HG02759 (cell line): ENCODE results near the gene ADAMTS16.

ENCODE experiments used
- ATAC-seq: cut with Tn5 transposase; IDR thresholded peaks from one replicate; pipeline ENCODE4 v1.9.1; 2021; ENCODE audit warnings: mild to moderate bottlenecking, moderate library complexity; ENCODE audit not compliant: unreplicated experiment

The ADAMTS16 gene

DNA sequence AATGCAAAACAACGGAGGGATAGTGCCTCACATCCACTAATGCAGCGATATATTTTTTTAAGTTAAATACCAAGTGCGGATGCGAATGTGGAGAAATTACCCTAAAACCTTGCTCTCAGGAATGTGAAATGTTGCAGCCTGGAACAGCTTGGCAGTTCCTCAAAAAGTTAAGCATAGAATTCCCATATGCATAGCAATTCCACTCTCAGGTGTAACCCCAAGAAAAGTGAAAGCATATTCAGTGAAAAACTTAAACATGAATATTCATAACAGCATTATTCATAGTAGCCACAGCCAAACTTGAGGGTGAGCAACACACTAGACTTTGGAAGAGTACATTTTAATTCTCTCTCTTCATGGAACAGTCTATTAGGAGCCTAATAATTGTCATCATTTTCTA, 199.1 kb downstream of the ADAMTS16 start:
- no peak for ATAC-seq

DNA sequence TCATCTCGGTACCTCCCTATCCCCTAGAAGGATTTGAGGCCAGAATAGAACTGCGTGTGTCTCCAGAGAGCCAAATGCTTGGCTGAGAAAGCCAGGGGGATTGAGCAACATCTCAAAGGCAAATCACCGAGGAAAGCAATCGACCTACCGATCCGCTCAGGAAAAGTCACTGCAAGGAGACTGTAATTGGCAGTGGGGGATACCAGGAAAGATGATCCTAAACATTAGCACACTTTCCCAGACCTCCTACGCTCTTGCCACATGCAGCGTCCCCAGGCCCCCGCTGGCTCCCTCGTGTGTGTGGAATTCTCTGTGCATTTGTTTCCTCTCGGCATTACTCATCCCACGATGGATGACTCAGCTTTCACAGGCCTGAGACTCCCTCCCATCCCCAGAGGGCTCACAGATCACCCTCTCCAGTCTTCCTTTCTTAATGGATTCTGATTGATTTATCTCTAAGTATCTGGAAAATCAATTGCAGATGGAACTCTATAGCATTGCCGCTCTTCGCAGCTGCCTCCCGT, 200.1 kb downstream of the ADAMTS16 start:
- ATAC-seq: no peak

DNA sequence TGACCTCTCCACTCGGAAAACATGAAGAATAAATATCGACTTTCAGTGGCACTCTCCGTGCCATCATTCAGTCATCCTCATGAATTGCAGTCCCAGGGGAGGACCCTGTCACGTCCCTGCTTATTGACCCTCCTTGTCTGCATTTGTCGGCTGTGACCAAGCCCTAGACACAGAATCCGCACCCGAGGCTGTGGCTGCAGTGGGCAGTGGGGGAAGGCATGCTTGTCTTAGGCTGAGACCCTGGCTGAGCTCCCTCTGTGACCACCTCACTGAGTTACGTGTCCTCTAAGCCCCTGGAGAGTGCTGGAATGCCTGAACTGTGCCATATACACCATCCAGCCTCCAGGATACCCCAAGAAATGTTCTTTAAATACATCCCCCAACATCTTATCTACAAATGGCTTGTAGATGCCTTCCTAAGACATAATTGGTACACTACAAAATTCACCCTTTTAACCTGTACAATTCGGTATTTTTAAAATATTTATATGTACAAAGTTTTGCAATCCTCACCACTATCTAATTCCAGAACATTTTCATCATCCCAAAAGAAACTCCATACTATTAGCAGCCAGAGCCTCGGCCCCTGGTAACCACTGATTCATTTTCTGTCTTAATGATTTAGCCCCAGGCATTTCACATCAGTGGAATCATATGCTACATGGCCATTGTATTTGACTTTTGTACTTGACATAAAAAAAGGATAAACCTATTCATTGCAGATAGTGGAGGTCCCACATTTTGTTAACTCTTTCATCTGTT, 201.6 kb downstream of the ADAMTS16 start:
- ATAC-seq: no peak

- ATAC-seq: no peak
Observed at GRCh38 chr5:5342784-5343183, 202.7 kb downstream of the ADAMTS16 start.

GRCh38 chr5:5343568-5343967, 203.4 kb downstream of the ADAMTS16 start:
- ATAC-seq: no peak

GRCh38 chr5:5344051-5344571, 204.0 kb downstream of the ADAMTS16 start:
- ATAC-seq: no peak

DNA sequence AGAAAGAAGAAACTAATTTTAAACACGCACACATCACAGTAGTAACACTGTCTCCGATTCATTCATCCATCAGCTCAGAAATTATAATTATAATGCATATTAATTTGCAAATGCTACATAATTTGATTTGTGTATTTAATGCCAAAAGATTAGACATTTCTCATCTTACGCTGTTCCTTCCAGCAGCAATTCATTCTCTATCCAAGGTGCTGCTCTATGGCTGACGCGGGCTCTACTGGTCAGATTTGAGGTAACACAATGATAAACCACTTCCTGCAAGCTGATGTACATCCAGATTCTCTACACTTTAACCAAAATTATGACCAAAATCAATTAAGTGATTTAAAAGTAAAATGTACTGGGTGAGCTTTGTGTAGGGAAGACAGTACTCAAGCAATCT, 204.5 kb downstream of the ADAMTS16 start:
- ATAC-seq: no peak

DNA sequence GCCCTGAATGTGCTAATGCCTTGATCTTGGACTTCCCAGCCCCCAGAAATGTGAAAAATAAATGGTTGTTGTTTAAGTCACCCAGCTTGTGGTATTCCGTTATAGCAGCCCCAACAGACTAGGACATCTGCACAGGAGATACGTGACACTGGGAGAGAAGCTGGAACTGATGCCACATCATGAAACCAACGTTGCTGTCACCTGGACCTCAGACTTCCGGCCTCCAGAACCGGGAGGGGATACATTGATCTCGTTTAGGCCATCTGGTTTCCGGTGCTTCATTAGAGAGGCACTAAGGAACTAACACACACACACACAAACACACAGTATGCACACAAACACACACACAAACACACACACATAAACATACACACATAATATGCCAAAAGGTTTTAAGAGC, 207.3 kb downstream of the ADAMTS16 start:
- ATAC-seq: no peak

- ATAC-seq: no peak
Observed at GRCh38 chr5:5348135-5348534, 208.0 kb downstream of the ADAMTS16 start.

DNA sequence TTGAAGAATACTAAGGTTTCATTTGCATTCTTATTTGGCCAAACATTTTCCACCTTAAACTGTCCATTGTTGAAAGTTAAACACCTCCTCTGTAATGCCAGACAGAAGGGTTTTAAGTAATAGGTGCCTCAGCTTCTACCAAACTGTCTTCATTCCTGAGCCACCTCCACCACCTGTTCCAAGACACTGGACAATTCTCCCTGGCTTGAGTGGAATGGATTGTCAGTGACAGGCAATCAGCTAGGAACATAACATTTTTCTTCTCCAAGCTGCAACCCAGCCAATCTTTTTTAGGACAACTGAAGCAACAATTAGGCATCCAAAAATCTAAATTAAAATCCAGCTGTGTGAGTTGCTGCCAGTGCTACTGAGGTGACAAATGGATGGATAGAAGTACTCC, 208.4 kb downstream of the ADAMTS16 start:
- ATAC-seq: no peak

GRCh38 chr5:5350101-5350500, 210.0 kb downstream of the ADAMTS16 start:
- ATAC-seq: no peak

DNA sequence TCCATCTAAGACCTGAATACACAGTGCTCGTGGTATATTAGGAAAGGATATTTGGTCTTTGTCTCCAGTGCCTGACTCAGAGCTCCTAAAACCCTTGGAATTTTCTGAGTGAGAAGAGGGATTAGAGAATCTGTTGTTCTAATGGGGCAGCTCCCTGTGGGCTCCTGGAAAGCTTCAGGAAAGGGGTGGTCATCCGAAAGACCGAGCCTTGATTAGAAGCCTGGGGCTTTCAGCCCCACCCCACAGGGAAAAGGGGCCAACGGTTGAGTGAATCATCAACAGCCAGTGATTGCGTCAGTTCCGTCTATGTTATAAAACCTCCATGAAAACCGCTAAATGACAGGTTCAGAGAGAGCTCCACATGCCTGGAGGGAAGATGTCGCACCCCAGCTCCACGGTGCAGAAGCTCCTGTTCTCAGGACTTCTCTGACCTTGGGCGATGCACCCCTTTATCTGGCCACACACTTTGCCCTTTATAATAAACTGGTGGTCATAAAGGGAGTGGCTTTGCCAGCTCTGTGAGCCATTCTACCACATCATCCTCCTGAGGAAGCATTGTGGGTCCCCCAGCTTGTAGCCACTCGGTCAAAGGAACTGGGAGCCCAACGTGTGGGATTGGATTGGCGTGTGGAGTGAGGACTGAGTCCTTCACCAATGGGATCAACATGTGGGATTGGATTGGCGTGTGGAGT, 211.3 kb downstream of the ADAMTS16 start:
- ATAC-seq: no peak

GRCh38 chr5:5352675-5353074, 212.5 kb downstream of the ADAMTS16 start:
- ATAC-seq: no peak

GRCh38 chr5:5353681-5354080, 213.6 kb downstream of the ADAMTS16 start:
- ATAC-seq: no peak

GRCh38 chr5:5356765-5357164, 216.6 kb downstream of the ADAMTS16 start:
- no peak for ATAC-seq

- ATAC-seq: no peak
Observed at GRCh38 chr5:5359618-5360017, 219.5 kb downstream of the ADAMTS16 start.

- ATAC-seq: no peak
Observed at GRCh38 chr5:5360363-5360940, 220.3 kb downstream of the ADAMTS16 start.

DNA sequence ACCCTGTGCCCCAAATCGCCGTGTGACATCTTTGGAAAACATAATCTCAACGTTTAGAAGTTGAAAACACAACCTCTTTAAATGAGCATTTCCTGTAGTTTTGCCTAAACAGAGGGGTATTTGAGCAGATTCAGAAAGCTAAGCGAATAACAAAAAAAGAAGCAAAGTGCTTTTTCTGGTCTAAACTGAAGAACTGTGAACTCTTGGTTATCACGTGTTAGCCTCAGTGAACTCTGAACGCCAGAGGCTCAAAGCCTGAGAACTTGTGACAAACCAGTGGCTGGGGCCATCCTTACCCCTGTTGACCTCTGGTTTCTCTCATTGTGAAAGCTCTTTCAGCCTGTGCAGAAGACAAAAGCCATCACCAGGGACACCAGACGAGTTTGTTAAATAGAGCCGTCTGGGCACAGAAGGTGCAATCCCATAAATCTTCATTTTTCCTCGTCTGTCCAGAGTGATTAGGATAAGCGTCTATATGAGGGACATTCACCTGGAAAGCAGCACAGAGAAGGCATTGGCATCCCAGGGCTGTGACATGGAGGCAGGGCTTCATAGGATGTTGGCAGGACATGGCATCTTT, 220.9 kb downstream of the ADAMTS16 start:
- no peak for ATAC-seq

DNA sequence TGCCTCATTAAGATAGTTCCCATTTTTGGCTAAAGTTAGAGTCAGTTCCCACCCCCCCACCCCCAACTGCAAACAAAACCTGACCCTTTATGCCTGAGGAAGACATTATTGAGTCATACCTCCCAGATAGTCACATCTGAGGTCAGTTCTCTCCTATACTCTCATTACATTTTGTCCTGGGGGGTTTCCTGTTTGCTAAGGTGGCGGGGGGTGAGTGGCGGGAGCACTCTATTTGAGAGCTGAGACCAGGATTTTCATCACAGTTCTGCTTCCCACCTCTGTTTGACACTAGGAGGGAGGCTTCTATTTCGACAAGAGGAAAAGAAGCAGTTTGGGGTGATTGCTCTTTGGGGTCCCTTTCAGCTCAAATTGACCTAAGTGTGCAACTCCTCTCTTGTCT, 222.9 kb downstream of the ADAMTS16 start:
- no peak for ATAC-seq

- ATAC-seq: no peak
Observed at GRCh38 chr5:5364932-5365331, 224.8 kb downstream of the ADAMTS16 start.

DNA sequence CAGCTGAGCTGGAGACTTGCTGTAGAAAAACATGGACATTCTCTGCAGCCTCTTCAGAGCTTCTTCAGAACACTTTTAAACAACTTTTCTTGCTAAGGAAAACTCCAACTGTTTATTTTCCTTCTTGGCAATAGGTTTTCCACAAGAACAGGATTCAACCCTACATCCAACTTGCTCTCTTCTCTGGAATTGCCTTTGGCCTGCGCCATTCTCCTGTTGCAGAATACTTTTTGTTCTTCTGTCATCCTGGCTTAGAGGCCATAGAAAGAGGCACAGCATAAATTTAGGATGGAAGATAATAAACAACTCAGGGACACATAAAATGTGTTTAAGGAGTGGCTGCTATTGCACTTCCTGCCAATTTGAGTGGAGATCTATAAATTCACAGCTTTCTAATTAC, 227.6 kb downstream of the ADAMTS16 start:
- no peak for ATAC-seq
